Activated CD8-positive, alpha-beta memory T cell treated with anti-CD3 and anti-CD28 coated beads, Interleukin-2, amount 10 ng/mL, durations not matched to agents 7 days and 5 days (primary cell): ENCODE data around the gene FTO. TPM values are rescaled to one million over a fixed set of nuclear protein-coding genes. Genes with fewer than 3 reads are reported as not detected.

Source experiments
- ATAC-seq: fragments of 150-1000 bp; cut with Tn5 transposase; one replicate; pipeline ENCODE4 v1.10.0; 2021; ENCODE audit warnings: moderate library complexity
- CTCF ChIA-PET: fragments of 350-600 bp; sonication (Branson Sonifier 250); formaldehyde crosslinking; loops from one replicate; lab custom pipeline; 2021; ENCODE audit warnings: antibody characterized with exemption; lab: Charles Lee
- DNase-seq: peaks from one replicate; pipeline ENCODE4 v3.0.0-alpha.2; 2020
- H3K27ac Mint-ChIP-seq: one replicate; pipeline ENCODE4 v1.8.0; 2021; ENCODE audit warnings: mild to moderate bottlenecking, mixed read lengths
- H3K27me3 Mint-ChIP-seq: one replicate; pipeline ENCODE4 v1.8.0; 2021; ENCODE audit warnings: mixed read lengths
- H3K36me3 Mint-ChIP-seq: one replicate; pipeline ENCODE4 v1.8.0; 2021; ENCODE audit warnings: mild to moderate bottlenecking, mixed read lengths
- H3K4me1 Mint-ChIP-seq: one replicate; pipeline ENCODE4 v1.8.0; 2021; ENCODE audit warnings: mixed read lengths
- H3K4me3 Mint-ChIP-seq: one replicate; pipeline ENCODE4 v1.8.0; 2021; ENCODE audit warnings: mild to moderate bottlenecking, moderate library complexity, mixed read lengths
- H3K9me3 Mint-ChIP-seq: one replicate; pipeline ENCODE4 v1.8.0; 2022; ENCODE audit warnings: low read depth, mixed read lengths
- total RNA-seq, 2 experiments: library from RNA; stranded (reverse); gene quantifications; one replicate each; pipeline ENCODE4 v1.2.3, GENCODE V29; 2021

FTO gene
- total RNA-seq, 2 experiments from 2014 or later, result 47.4 to 57.7 TPM

- no peak for ATAC-seq
- Mint-ChIP-seq H3K9me3 (no peaks in the 10 kb centered on the region), H3K4me1 (no peaks in the 10 kb centered on the region), H3K27me3 (no peaks in the 10 kb centered on the region), H3K36me3 (no peaks in the 10 kb centered on the region), H3K27ac (no peak overlapping the region), H3K4me3 (no peak overlapping the region)
- CTCF ChIA-PET, result interaction anchor here (0.9 kb wide), 1 partner anchor 437 kb away, joined by 3 read pairs; no protein-coding TSS in a partner anchor
- no peak for DNase-seq
Measured at GRCh38 chr16:53986793-53987192, 282.8 kb downstream of the FTO start.

- ATAC-seq (no peak), DNase-seq (no peak)
- CTCF ChIA-PET, result no interaction called here
- no peak overlapping the region for H3K4me3 Mint-ChIP-seq
- H3K4me1 Mint-ChIP-seq, result no peaks in the 10 kb centered on the region
- no peaks in the 10 kb centered on the region for H3K36me3 Mint-ChIP-seq
- H3K27ac Mint-ChIP-seq, result no peak overlapping the region
- no peaks in the 10 kb centered on the region for H3K9me3 Mint-ChIP-seq
- H3K27me3 Mint-ChIP-seq, result no peaks in the 10 kb centered on the region
Measured at GRCh38 chr16:53988136-53988535, 284.2 kb downstream of the FTO start.

- Mint-ChIP-seq H3K27ac (no peak overlapping the region), H3K36me3 (no peaks in the 10 kb centered on the region), H3K4me3 (no peak overlapping the region), H3K4me1 (no peaks in the 10 kb centered on the region), H3K9me3 (no peaks in the 10 kb centered on the region), H3K27me3 (no peaks in the 10 kb centered on the region)
- CTCF ChIA-PET, result no interaction called here
- no peak for DNase-seq
- ATAC-seq, result no peak
Measured at GRCh38 chr16:53989597-53989996, 285.6 kb downstream of the FTO start.

- CTCF ChIA-PET, result no interaction called here
- Mint-ChIP-seq H3K9me3 (no peaks in the 10 kb centered on the region), H3K27ac (no peak overlapping the region), H3K27me3 (no peaks in the 10 kb centered on the region), H3K4me3 (no peak overlapping the region), H3K4me1 (no peaks in the 10 kb centered on the region), H3K36me3 (peaks cover 3% of the 10 kb centered on the region)
- ATAC-seq (no peak), DNase-seq (no peak)
Measured at GRCh38 chr16:53991754-53992378, 287.9 kb downstream of the FTO start.

- no peak overlapping the region for H3K4me3 Mint-ChIP-seq
- no peaks in the 10 kb centered on the region for H3K4me1 Mint-ChIP-seq
- ATAC-seq (no peak), DNase-seq (no peak)
- CTCF ChIA-PET, result no interaction called here
- peaks cover 3% of the 10 kb centered on the region for H3K36me3 Mint-ChIP-seq
- H3K27ac Mint-ChIP-seq, result no peak overlapping the region
- no peaks in the 10 kb centered on the region for H3K9me3 Mint-ChIP-seq
- no peaks in the 10 kb centered on the region for H3K27me3 Mint-ChIP-seq
Measured at GRCh38 chr16:53995378-53995777, 291.4 kb downstream of the FTO start.

GRCh38 chr16:53996961-53997360, 293.0 kb downstream of the FTO start:
- Mint-ChIP-seq H3K27ac (no peak overlapping the region), H3K4me1 (no peaks in the 10 kb centered on the region), H3K9me3 (no peaks in the 10 kb centered on the region), H3K4me3 (no peak overlapping the region), H3K27me3 (no peaks in the 10 kb centered on the region), H3K36me3 (peaks cover 3% of the 10 kb centered on the region)
- CTCF ChIA-PET, result no interaction called here
- DNase-seq (no peak), ATAC-seq (no peak)

GRCh38 chr16:53998024-53998810, 294.3 kb downstream of the FTO start:
- H3K27me3 Mint-ChIP-seq, result no peaks in the 10 kb centered on the region
- no peak overlapping the region for H3K27ac Mint-ChIP-seq
- CTCF ChIA-PET, result no interaction called here

GRCh38 chr16:53998966-53999522, 295.1 kb downstream of the FTO start:
- H3K4me3 Mint-ChIP-seq, result no peak overlapping the region
- ATAC-seq (no peak), DNase-seq (no peak)
- H3K27me3 Mint-ChIP-seq, result no peaks in the 10 kb centered on the region
- peaks cover 3% of the 10 kb centered on the region for H3K36me3 Mint-ChIP-seq
- no peak overlapping the region for H3K27ac Mint-ChIP-seq
- H3K4me1 Mint-ChIP-seq, result no peaks in the 10 kb centered on the region
- no peaks in the 10 kb centered on the region for H3K9me3 Mint-ChIP-seq
- CTCF ChIA-PET, result no interaction called here

More at GRCh38 chr16:53998024-53998810, 294.3 kb downstream of the FTO start:
- DNase-seq, result no peak
- no peaks in the 10 kb centered on the region for H3K9me3 Mint-ChIP-seq
- H3K4me3 Mint-ChIP-seq, result no peak overlapping the region
- ATAC-seq, result no peak
- no peaks in the 10 kb centered on the region for H3K4me1 Mint-ChIP-seq
- H3K36me3 Mint-ChIP-seq, result peaks cover 3% of the 10 kb centered on the region

- ATAC-seq (no peak), DNase-seq (no peak)
- peaks cover 3% of the 10 kb centered on the region for H3K36me3 Mint-ChIP-seq
- H3K27me3 Mint-ChIP-seq, result no peaks in the 10 kb centered on the region
- H3K9me3 Mint-ChIP-seq, result no peaks in the 10 kb centered on the region
- no peaks in the 10 kb centered on the region for H3K4me1 Mint-ChIP-seq
- CTCF ChIA-PET, result no interaction called here
- H3K4me3 Mint-ChIP-seq, result no peak overlapping the region
- no peak overlapping the region for H3K27ac Mint-ChIP-seq
Measured at GRCh38 chr16:53999841-54000240, 295.9 kb downstream of the FTO start.

- H3K4me3 Mint-ChIP-seq, result no peak overlapping the region
- ATAC-seq (no peak), DNase-seq (no peak)
- no peak overlapping the region for H3K27ac Mint-ChIP-seq
- no peaks in the 10 kb centered on the region for H3K4me1 Mint-ChIP-seq
- H3K9me3 Mint-ChIP-seq, result no peaks in the 10 kb centered on the region
- peaks cover 3% of the 10 kb centered on the region for H3K36me3 Mint-ChIP-seq
- no peaks in the 10 kb centered on the region for H3K27me3 Mint-ChIP-seq
- CTCF ChIA-PET, result interaction anchor here (0.6 kb wide), 1 partner anchor 17 kb away, joined by 3 read pairs; no protein-coding TSS in a partner anchor
Measured at GRCh38 chr16:54000361-54000760, 296.4 kb downstream of the FTO start.

GRCh38 chr16:54006693-54007092, 302.7 kb downstream of the FTO start:
- H3K27ac Mint-ChIP-seq, result no peak overlapping the region
- no peaks in the 10 kb centered on the region for H3K9me3 Mint-ChIP-seq
- H3K4me3 Mint-ChIP-seq, result no peak overlapping the region
- no peaks in the 10 kb centered on the region for H3K27me3 Mint-ChIP-seq
- CTCF ChIA-PET, result no interaction called here
- ATAC-seq (no peak), DNase-seq (no peak)
- H3K4me1 Mint-ChIP-seq, result no peaks in the 10 kb centered on the region
- peaks cover 2% of the 10 kb centered on the region for H3K36me3 Mint-ChIP-seq

GRCh38 chr16:54007504-54007903, 303.5 kb downstream of the FTO start:
- Mint-ChIP-seq H3K27ac (no peak overlapping the region), H3K36me3 (peaks cover 2% of the 10 kb centered on the region), H3K4me1 (no peaks in the 10 kb centered on the region), H3K27me3 (no peaks in the 10 kb centered on the region), H3K9me3 (no peaks in the 10 kb centered on the region), H3K4me3 (no peak overlapping the region)
- CTCF ChIA-PET, result no interaction called here
- ATAC-seq (no peak), DNase-seq (no peak)

- H3K4me3 Mint-ChIP-seq, result no peak overlapping the region
- DNase-seq (no peak), ATAC-seq (no peak)
- H3K9me3 Mint-ChIP-seq, result no peaks in the 10 kb centered on the region
- CTCF ChIA-PET, result no interaction called here
- H3K36me3 Mint-ChIP-seq, result peaks cover 2% of the 10 kb centered on the region
- H3K4me1 Mint-ChIP-seq, result no peaks in the 10 kb centered on the region
- no peak overlapping the region for H3K27ac Mint-ChIP-seq
- no peaks in the 10 kb centered on the region for H3K27me3 Mint-ChIP-seq
Measured at GRCh38 chr16:54009464-54010176, 305.7 kb downstream of the FTO start.
